Measurements from ENCODE around the gene B4GALT2.

DNA sequence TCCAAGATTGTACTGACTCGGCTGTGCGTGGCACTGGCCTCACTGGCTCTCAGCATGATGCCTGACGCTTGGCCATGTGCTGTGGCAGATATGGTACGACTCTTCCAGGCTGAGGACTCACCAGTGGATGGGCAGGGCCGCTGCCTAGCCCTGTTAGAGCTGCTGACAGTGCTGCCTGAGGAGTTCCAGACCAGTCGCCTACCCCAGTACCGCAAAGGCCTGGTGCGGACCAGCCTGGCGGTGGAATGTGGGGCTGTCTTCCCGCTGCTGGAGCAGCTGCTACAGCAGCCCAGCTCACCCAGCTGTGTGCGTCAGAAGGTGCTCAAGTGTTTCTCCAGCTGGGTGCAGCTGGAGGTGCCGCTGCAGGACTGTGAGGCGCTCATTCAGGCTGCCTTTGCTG lies 29.3 kb upstream of the B4GALT2 start:
- TF ChIP-seq, protein P1, sequence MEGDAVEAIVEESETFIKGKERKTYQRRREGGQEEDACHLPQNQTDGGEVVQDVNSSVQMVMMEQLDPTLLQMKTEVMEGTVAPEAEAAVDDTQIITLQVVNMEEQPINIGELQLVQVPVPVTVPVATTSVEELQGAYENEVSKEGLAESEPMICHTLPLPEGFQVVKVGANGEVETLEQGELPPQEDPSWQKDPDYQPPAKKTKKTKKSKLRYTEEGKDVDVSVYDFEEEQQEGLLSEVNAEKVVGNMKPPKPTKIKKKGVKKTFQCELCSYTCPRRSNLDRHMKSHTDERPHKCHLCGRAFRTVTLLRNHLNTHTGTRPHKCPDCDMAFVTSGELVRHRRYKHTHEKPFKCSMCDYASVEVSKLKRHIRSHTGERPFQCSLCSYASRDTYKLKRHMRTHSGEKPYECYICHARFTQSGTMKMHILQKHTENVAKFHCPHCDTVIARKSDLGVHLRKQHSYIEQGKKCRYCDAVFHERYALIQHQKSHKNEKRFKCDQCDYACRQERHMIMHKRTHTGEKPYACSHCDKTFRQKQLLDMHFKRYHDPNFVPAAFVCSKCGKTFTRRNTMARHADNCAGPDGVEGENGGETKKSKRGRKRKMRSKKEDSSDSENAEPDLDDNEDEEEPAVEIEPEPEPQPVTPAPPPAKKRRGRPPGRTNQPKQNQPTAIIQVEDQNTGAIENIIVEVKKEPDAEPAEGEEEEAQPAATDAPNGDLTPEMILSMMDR (IDR thresholded peaks at IDR 0.05; ENCODE audit: insufficient read depth, low read depth, low read length), result no peak
- no peak for TF ChIP-seq EZH2 (IDR thresholded peaks at IDR 0.05; ENCODE audit: insufficient read depth, low read length)
